Transverse colon (tissue), 4 donors: ENCODE results near the gene RTN3. TPM values are rescaled to one million over a fixed set of nuclear protein-coding genes. Genes with fewer than 3 reads are reported as not detected.
A peak's percentile ranks its signal among the peaks of the same experiment; 100 is the strongest.
"Not testable (repeated sequence)": the region's sequence is repeated elsewhere in the genome, so short reads cannot be mapped to it uniquely, and the experiment has no call there.

Experiments
- DNase-seq: peaks from one replicate; pipeline ENCODE4 v3.0.0-alpha.2; 2019
- H3K27ac ChIP-seq, 4 donors: fragments of 200-600 bp; sonication (generic); 2 replicates each; pipeline ENCODE4 v1.5.1; 2016 to 2018; ENCODE audit warnings: inconsistent platforms in 4 of 4
- H3K27me3 ChIP-seq: fragments of 200-600 bp; sonication (generic); 2 replicates; pipeline ENCODE4 v1.5.1; 2017; ENCODE audit warnings: inconsistent platforms
- H3K36me3 ChIP-seq, 4 donors: fragments of 200-600 bp; sonication (generic); 2 replicates each; pipeline ENCODE4 v1.5.1; 2017 to 2019; ENCODE audit warnings: inconsistent platforms in 4 of 4
- H3K4me1 ChIP-seq, 4 donors: fragments of 200-600 bp; sonication (generic); 2 replicates each; pipeline ENCODE4 v1.5.1; 2017 to 2020; ENCODE audit warnings: inconsistent platforms in 4 of 4
- H3K4me3 ChIP-seq, 4 donors: fragments of 200-600 bp; sonication (generic); 1 replicate in 1 of 4; 2 replicates in 3 of 4; pipeline versions ENCODE4 v1.5.1 to v1.6.1; 2017 to 2019; ENCODE audit warnings: inconsistent platforms in 4 of 4
- H3K9me3 ChIP-seq, 2 donors: fragments of 200-600 bp; sonication (generic); 2 replicates each; pipeline ENCODE4 v1.5.1; 2017 to 2019; ENCODE audit warnings: inconsistent platforms in 2 of 2
- EP300 ChIP-seq: sonication (generic); formaldehyde crosslinking; IDR thresholded peaks from one replicate; pipeline ENCODE4 v1.6.1; 2017; ENCODE audit warnings: antibody characterized with exemption, low read depth
- POLR2A ChIP-seq: fragments of 450-650 bp; IDR thresholded peaks from one replicate; pipeline ENCODE4 v1.6.1; 2016; ENCODE audit warnings: antibody characterized with exemption, mild to moderate bottlenecking, moderate library complexity
- POLR2AphosphoS5 ChIP-seq, 3 donors: sonication (generic); formaldehyde crosslinking; IDR thresholded peaks; one replicate each; pipeline ENCODE4 v1.6.1; 2016; ENCODE audit warnings: antibody characterized with exemption in 3 of 3
- WGBS, 2 donors: methylation state at CpG; one replicate each; pipeline ENCODE4 v1.1.5; 2018; ENCODE audit warnings: low coverage in 1 of 2; 5-methylcytosine and 5-hydroxymethylcytosine counted together
- in situ Hi-C, 4 donors: fragments of 200-750 bp; cut with MboI; loops; one replicate each; pipeline versions ENCODE4 v1.15.0 to v1.15.1; 2017; ENCODE audit warnings: low sequenced_read_pairs in 3 of 4, low pct_ligation_motif_present in 1 of 4, low pct_unique_long_range_greater_than_20kb in 1 of 4
- intact Hi-C: fragments of 100-400 bp; cut with DNase I; formaldehyde crosslinking; loops from one replicate; pipeline ENCODE4 v1.15.1; 2023; ENCODE audit warnings: low total_unique reads
- total RNA-seq, 4 donors: library from RNA; depleted of rRNA; stranded (reverse); fragments of >200 nt; gene quantifications; one replicate each; pipeline ENCODE4 v1.1.0, GENCODE V29; 2016
- TF ChIP-seq, protein P1 (sequence below), 5 experiments: fragments of 200-600 bp in 3 of 5; fragments of 450-650 bp in 2 of 5; sonication (generic) in 3 of 5; IDR thresholded peaks; 1 replicate in 2 of 5; 2 replicates in 3 of 5; pipeline ENCODE4 v1.5.1; 2016 to 2017; ENCODE audit warnings: antibody characterized with exemption in 5 of 5, inconsistent platforms in 3 of 5, mild to moderate bottlenecking in 2 of 5, moderate library complexity in 1 of 5

Gene RTN3
- 100 to 1,000 TPM in 2 of 4 donors, 10 to 100 TPM in 2; 44.8 to 187 (median 117) TPM for total RNA-seq

DNA sequence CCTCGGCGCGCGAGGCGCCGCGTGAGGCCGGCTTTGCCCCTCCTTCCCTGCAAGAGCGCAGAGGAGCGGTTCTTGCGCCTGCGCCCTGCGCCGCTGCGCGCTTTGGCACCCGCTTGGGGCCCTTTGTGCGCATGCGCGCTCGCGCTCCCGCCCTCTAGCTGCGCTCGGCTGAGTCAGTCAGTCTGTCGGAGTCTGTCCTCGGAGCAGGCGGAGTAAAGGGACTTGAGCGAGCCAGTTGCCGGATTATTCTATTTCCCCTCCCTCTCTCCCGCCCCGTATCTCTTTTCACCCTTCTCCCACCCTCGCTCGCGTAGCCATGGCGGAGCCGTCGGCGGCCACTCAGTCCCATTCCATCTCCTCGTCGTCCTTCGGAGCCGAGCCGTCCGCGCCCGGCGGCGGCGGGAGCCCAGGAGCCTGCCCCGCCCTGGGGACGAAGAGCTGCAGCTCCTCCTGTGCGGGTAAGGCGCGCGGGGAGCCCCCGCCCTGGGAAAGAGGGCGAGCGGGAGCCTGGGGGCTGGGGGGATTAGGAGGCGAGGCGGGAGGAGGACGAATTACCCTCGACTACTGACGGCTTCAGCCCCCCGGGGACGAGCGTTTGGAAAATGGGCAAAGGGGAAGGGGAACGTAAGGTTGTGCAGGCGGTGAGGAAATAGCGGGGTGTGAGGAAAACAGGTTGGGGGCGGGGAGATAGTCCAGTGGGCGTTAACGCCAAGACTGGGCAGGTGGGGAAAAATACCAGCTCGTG is at the start of gene RTN3:
Gene RTN3, plus strand, starts transcription at position 180 of the 745 bp plus-strand sequence. Its CDS starts 137 bp downstream, at position 317.
- Histone ChIP-seq H3K4me1 (peaks cover 7 to 26% (median 12%) of the 10 kb centered on the region in 4 donors), H3K9me3 (no peaks in the 10 kb centered on the region), H3K4me3 (peak within 1 kb of the TSS; percentile 79 to 95 (median 90)), H3K36me3 (no peaks in the 10 kb centered on the region), H3K27me3 (no peaks in the 10 kb centered on the region), H3K27ac (peak within 1 kb of the TSS; percentile 96 to 99 (median 98))
- intact Hi-C loops (loop anchor here (10.0 kb wide), 1 partner anchor 83 kb away; the partner anchor contains the start of gene ZFTA), in situ Hi-C loops (no loop called here)
- peak; percentile 99 for DNase-seq
- WGBS, 2 donors, result 0 to 1% methylated on average over 17 to 47 of the region's 74 CpGs
- TF ChIP-seq POLR2AphosphoS5 (IDR thresholded peaks at IDR 0.05), result peak; percentile 99
- TF ChIP-seq, protein P1, sequence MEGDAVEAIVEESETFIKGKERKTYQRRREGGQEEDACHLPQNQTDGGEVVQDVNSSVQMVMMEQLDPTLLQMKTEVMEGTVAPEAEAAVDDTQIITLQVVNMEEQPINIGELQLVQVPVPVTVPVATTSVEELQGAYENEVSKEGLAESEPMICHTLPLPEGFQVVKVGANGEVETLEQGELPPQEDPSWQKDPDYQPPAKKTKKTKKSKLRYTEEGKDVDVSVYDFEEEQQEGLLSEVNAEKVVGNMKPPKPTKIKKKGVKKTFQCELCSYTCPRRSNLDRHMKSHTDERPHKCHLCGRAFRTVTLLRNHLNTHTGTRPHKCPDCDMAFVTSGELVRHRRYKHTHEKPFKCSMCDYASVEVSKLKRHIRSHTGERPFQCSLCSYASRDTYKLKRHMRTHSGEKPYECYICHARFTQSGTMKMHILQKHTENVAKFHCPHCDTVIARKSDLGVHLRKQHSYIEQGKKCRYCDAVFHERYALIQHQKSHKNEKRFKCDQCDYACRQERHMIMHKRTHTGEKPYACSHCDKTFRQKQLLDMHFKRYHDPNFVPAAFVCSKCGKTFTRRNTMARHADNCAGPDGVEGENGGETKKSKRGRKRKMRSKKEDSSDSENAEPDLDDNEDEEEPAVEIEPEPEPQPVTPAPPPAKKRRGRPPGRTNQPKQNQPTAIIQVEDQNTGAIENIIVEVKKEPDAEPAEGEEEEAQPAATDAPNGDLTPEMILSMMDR (IDR thresholded peaks at IDR 0.05), result peak in 1 of 5 experiments; percentile 20
- peak; percentile 98 for TF ChIP-seq POLR2A
- TF ChIP-seq EP300, result no peak

DNA sequence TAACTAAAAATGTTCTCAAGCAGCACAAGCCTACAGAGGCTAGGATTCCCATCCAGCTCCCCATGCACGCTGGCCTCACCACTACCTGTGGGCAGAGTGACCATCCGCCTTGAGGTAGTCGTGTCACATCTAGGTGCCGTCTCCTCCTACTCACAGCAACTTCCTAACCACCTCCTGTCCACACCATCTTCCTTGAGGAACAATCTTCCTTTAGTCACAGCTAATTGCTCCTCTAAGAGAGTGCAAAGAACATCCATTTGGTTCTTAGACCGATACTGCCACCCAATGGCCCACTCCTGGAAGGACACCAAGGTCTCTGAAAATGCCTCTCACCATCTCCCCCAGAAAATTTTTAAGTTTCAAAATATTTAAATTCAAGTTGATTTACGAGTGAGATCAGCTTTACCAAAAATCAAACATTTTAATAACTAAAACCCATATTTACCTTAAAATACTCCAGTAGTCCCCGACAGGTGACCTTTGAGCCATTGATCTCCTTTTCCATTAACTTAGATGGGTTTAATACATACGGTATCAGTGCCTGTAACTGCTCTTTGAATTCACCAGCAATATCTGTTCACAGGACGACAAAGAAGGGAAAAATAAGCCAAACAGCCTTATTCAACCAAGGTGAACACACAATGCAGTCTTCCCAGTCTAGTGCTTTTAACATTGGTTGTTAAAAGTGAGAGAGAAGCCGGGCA is 45.4 kb upstream of the RTN3 start:
- H3K36me3 ChIP-seq, result peaks cover 0 to 37% (median 18%) of the 10 kb centered on the region in 4 donors
- no peak overlapping the region for H3K27ac ChIP-seq
- H3K4me3 ChIP-seq, result no peak overlapping the region
- TF ChIP-seq EP300, result no peak
- TF ChIP-seq, protein P1 (IDR thresholded peaks at IDR 0.05), result peak; percentile 64 to 88 (median 81)
- in situ Hi-C loops, result loop anchor here (5.0 to 25.0 kb wide), 4 partner anchors 101 to 161 kb away; no protein-coding TSS in a partner anchor
- WGBS, 2 donors, result 56 to 70% methylated on average over 5 to 10 of the region's 10 CpGs
- H3K4me1 ChIP-seq, result peaks cover 0 to 12% (median 2%) of the 10 kb centered on the region in 4 donors
- peak; percentile 64 for DNase-seq
- no peaks in the 10 kb centered on the region for H3K9me3 ChIP-seq
- no peaks in the 10 kb centered on the region for H3K27me3 ChIP-seq
- intact Hi-C loops, result loop anchor here (5.0 kb wide), 1 partner anchor 159 kb away; no protein-coding TSS in a partner anchor

- intact Hi-C loops (loop anchor here (5.0 kb wide), 1 partner anchor 161 kb away; no protein-coding TSS in a partner anchor), in situ Hi-C loops (loop anchor here (5.0 to 25.0 kb wide), 4 partner anchors 99 to 164 kb away; no protein-coding TSS in a partner anchor)
- not testable (repeated sequence) for H3K4me3 ChIP-seq, H3K4me1 ChIP-seq, H3K9me3 ChIP-seq, DNase-seq, H3K27ac ChIP-seq, H3K27me3 ChIP-seq
- WGBS, 2 donors, result 94% methylated on average over 8 of the region's 8 CpGs; no CpG with 5 or more reads in 1 of the 2 donors
- H3K36me3 ChIP-seq, result peaks cover 0 to 30% (median 12%) of the 10 kb centered on the region in 4 donors
Measured at GRCh38 chr11:63638436-63638835, 42.9 kb upstream of the RTN3 start.

DNA sequence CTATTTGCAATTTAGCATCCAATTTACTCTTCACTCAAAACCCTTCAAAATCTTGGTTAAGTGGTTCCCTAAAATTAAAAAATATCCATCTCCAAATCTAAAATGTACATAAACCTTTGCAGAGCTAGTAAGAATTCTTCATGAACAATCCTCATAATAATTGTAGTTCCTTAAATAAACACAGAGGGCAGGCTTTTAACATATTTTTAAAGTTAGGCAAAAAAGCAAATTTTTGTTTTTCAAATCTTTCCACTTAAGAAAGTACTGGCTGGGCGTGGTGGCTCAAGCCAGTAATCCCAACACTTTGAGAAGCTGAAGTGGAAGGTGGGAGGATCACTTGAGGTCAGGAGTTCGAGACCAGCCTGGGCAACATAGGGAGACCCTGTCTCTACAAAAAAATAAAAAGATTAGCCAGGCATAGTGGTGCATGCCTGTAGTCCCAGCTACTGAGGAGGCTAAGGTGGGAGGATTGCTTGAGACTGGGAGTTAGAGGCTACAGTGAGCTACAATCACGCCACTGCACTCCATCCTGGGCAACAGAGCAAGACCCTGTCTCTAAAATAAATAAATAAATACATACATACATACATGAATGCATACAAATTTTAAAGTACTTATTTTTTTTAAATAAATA is 42.0 kb upstream of the RTN3 start:
- TF ChIP-seq EP300, result no peak
- TF ChIP-seq, protein P1 (IDR thresholded peaks at IDR 0.05), result peak; percentile 27 to 46 (median 42)
- H3K4me3 ChIP-seq, result no peak overlapping the region
- no peaks in the 10 kb centered on the region for H3K27me3 ChIP-seq
- intact Hi-C loops (loop anchor here (5.0 kb wide), 1 partner anchor 162 kb away; no protein-coding TSS in a partner anchor), in situ Hi-C loops (loop anchor here (5.0 to 25.0 kb wide), 4 partner anchors 98 to 165 kb away; no protein-coding TSS in a partner anchor)
- peaks cover 0 to 29% (median 14%) of the 10 kb centered on the region in 4 donors for H3K36me3 ChIP-seq
- no peak overlapping the region for H3K27ac ChIP-seq
- WGBS, 2 donors, result 71% methylated on average over 3 of the region's 3 CpGs
- DNase-seq, result no peak
- H3K9me3 ChIP-seq, result no peaks in the 10 kb centered on the region
- no peaks in the 10 kb centered on the region for H3K4me1 ChIP-seq
